OCI-M2 (cell line): ENCODE data around the gene FLYWCH2.
A peak's percentile ranks its signal among the peaks of the same experiment; 100 is the strongest.

Experiments used
- DNase-seq: peaks from one replicate; lab custom pipeline; 2025; ENCODE audit not compliant: unreplicated experiment; lab: John Stamatoyannopoulos, UW

FLYWCH2 gene, protein sequence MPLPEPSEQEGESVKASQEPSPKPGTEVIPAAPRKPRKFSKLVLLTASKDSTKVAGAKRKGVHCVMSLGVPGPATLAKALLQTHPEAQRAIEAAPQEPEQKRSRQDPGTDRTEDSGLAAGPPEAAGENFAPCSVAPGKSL

DNA sequence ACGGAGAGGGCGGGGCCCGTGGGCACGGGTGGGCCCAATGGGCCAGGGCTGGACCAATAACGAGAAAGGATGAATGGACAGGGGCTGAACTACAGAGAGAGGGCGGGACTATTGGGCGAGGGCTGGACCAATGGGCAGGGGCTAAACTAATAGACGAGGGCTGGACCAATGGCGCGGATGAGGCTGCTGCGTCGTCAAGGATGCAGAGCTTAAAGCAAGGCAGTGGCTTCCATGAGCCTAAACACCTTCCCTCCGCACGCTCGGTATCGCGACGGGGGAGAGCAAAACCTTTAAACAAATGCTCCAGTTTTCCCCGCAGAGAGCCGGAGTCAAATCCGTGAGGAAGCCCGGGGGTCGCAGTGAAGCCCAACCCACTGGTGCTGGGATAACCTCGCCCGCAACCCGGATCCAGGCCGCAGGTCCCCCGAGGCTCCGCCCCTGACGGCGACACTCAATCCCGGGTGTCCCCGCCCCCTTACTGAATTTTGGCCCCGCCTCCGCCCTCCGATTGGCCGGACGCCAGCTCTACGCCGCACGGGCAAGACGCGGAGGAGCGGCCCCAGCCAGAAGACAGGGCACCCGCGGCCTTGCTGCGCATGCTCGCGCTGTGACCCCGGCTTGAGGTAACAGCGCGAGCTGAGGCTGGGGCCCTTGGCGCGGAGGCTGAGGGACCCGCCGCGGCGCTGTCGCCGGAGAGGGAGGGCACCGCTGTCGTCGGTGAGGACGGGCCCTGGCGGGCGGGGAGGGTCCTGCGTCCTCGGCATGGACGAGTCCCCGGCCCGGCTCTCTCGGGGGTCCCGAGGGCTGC is at the start of gene FLYWCH2:
Gene FLYWCH2, plus strand, starts transcription at position 566 of the 808 bp plus-strand sequence. CDS start 13,235 bp downstream, outside the sequence.
- DNase-seq = peak; percentile 84

GRCh38 chr16:2833776-2834175 is 49.2 kb upstream of the FLYWCH2 start:
- DNase-seq = no peak

GRCh38 chr16:2834968-2835367 is 48.0 kb upstream of the FLYWCH2 start:
- DNase-seq = no peak

DNA sequence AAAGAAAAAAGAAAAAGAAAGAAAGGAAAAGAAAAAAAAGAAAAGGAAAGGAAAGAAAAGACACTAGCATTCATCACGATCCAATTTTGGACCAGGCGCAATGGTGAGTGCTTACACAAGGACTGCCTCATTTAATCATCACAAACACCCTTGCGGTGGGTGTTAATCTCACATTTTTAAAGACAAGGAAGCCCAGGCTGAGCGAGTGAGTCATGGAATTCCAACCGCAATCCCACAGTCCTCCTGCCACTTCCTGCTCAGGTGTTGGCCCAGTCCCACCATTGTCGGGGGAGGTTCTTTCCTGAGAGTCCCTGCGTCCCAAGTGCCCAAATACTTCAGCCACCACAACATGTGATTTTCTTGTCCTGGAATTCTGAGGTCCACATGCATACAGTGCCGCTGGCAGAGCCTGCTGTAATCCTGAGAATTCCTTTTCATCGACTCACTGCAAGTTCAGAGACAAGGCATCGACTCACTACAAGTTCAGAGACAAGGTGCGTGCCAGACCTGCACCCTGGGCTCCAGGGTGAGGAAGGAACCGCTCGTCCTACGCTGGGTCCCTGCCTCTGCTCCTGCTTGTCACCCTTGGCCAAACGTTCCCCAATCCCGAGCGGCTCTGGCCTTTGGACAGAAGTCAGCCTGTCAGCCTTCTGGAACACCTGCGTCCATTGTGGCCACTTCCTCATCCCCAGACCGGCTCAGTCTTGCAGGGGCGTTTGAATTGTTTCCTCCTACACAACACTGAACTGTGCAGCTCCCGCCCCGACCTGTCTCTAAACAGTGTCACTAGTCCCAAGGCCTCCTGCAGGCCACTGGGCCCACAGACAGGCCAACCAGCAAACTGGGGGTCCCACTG is 47.1 kb upstream of the FLYWCH2 start:
- DNase-seq = no peak

DNA sequence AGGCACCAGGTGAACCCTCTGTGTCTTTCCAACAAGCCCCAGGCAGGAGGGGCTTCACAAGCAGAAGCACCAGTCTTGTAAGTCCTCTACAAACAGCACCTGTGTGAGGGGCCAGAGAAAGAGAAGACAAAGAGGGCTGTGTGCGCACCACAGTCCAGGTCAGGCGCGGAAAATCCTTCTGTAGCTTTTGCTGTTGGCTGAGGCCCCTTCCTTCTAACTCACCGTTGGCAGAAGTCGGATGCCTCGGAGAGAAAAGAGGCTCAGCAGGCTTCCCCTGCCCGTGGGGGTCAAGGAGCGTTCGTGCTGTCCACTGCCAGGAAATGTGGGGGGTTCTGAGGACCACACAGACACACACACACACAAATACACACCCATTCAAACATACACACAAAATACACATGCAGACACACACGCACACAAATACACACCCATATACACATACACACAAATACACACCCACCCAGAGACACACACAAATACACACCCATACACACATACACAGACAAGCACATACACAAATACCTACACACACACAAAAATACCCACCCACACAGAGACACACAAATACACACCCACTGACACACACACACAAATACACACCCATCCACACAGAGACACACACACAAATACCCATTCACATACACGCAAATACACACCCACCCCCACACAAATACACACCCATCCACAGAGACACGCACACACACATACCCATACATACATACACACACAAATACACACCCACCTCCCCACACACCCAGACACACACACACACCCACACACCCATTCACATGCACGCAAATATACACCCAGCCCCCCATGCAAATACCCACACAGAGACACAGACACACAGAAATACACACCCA is 46.1 kb upstream of the FLYWCH2 start:
- DNase-seq = no peak

DNA sequence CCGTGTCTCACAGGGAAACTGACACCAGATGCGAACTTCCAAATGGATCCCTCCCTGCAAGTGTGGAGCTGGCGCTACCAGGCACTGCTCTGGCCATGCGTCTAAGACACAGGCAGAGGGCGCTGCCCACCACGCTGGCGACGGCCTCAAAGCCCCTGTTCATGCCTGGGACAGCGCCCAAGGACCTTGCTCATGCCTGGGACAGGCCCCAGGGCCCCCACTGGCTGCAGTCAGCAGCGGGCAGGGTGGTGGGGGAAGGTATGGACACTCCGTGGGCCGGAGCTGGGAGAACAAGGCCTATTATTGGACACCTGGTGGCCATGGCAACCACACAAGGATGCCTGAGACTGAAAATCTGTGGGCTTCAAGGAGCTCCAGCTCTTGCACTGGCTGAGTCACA is 44.1 kb upstream of the FLYWCH2 start:
- DNase-seq = no peak

GRCh38 chr16:2839650-2840450 is 43.2 kb upstream of the FLYWCH2 start:
- no peak for DNase-seq

- no peak for DNase-seq
Observed at GRCh38 chr16:2840914-2841313, 42.1 kb upstream of the FLYWCH2 start.

GRCh38 chr16:2841606-2842339 is 41.2 kb upstream of the FLYWCH2 start:
- DNase-seq = no peak

DNA sequence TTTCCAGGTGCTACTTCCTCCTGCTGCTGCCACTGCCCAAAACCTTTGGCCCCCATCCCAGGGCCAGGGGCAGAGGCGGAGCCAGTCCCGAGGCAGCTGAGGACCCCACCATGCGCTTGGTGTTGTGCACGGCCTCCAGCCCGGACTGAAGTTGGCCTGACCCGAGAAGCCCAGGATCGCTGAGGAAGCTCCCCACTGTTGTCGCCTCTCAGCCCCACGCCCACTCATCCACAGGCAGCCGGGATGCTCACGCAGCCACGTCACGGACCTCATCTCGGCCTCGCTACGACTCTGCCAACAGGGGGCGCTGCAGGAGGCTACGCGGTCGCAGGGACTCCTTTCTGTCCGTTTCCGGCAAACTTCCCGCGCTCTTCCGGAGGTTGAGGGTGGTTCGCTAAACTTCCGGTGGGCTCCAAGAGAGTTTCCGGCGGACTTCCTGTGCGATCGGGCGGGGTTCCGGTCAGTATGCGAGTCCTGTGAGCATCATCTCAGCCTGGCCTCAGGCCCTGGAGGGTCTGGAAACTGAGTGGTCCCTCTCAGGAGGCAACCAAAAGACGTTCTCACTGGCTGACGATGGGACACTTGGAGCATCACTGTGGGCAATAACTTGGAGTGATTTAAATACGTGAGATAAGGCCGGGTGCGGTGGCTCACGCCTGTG is 40.5 kb upstream of the FLYWCH2 start:
- no peak for DNase-seq

GRCh38 chr16:2843526-2843925 is 39.5 kb upstream of the FLYWCH2 start:
- DNase-seq = no peak

DNA sequence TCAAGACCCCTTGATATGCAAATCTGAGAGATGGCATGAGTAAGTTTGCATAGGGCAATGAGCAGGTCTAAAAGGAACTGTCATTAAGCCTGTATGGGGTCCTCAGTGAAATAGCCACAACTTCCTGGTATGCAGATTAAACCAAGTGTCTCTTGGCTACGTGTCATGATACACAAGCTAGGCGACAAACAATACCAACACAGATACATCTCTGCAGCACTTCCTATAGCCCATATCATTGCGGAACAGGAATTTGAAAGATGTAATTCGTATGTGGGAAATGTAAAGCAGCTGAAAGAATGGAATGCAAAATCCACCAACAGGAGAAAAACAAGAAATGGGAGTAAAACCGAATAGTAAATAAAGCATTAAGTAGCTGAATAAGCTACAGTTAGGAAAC is 37.9 kb upstream of the FLYWCH2 start:
- DNase-seq = no peak

DNA sequence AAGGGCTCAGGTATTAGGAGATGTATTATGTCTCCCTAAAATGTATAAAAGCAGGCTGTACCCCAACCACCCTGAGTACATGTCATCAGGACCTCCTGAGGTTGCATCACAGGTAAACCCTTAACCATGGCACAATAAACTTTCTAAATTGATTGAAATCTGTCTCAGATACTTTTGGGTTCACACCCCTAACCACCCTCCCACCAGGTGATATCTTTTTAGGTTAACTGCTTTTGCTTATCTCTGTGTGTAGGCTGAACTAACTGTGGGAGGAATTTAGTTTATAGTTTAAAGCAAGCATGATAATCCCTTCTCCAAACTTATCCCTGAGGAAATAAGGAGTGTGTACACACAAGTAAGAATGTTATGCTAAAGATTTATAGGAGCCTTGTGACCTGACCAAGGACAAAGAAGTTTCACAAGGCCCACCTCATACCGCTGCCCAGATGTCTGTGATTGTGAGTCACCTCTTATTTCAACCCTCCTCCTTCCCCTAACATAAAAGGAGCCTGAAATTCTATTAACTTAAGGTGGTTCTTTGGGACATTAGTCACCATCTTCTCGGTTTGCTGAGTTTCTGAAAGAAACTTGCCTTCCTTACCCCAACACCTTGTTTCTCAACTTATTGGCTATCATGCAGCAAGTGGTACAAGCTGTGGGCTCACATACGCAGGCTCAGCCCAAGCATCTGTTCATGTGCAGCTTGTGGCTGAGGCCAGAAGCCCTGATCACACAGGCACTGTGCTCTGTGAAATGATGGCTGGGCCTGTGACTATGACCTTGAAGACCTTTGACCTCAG is 36.3 kb upstream of the FLYWCH2 start:
- DNase-seq = no peak

GRCh38 chr16:2848933-2849725 is 33.9 kb upstream of the FLYWCH2 start:
- DNase-seq = no peak

DNA sequence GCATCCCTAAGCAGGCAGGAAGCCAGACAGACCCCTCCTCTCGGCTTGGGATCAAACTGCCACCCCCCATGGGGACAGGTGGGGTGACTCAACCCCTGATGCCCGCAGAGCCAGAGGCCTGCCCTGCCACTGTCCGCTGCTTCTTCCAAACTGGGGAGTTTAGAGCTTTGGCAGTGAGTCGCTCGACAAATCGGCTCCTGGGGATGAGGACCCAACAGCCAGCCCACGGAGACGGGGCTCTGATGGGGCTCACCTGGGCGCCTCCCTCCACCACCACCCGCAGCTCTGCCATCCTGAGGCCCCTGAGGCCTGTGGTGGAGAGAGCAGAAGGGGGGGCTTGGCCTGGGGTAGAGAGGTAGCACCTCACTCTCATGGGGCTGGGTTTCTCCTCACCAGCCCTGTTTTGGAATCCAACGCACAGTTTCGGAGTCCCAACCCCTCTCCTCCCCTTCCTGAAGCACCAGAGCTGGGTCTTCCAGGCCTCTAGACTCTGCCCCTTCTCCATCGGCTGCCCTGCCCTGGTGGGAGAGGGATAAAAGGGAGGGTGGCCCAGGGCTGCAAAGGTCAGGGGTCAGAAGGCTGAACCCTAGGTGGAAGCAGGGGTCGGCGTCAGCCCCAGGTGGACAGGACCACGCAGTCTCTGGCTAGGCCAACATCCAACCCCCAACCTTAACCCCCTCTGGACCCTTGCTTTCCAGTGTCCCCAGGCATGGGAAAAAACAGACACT is 30.8 kb upstream of the FLYWCH2 start:
- no peak for DNase-seq

DNA sequence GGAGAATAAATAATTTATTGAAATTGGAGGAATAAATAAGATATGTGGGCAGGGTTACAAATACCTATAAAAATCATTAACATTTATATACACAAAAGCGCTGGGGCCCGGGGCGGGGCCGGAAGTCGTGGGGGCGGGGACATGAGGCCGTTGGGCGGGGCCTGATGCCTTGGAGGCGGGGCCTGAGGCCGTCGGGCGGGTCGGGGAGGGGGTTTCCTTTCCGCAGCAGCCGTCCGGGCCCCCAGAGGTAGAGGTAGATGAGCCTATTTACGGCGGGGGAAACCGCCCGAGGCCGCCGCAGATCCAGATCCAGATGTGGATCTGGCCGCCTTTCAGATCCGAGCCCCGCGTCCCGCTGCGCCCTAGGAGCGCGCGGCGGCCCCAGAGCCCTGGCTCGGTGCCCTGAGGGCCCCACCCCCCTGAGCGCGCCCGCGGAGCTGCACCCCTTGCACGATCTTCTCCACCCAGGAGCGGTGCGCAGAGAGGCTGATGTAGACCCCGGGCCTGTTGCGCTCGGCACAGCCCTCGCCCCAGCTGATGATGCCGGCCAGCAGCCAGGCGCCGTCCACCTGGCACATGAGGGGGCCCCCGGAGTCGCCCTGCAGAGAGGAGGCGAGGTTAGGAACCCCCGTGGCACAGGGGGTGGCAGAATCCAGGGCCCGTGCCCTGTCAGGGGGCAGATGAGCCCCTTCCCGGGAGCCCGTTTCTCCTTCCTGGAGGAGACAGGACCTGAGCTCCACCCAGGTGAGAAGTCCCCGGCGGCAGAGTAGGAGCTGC is 30.1 kb upstream of the FLYWCH2 start:
- DNase-seq = no peak
